CD4-positive, alpha-beta memory T cell (primary cell): ENCODE results near the gene IFITM2. TPM values are rescaled to one million over a fixed set of nuclear protein-coding genes. Genes with fewer than 3 reads are reported as not detected.
"Not testable (repeated sequence)": the region's sequence is repeated elsewhere in the genome, so short reads cannot be mapped to it uniquely, and the experiment has no call there.

Source experiments
- CTCF ChIA-PET: fragments of 350-600 bp; sonication (Branson Sonifier 250); formaldehyde crosslinking; loops from one replicate; lab custom pipeline; 2021; ENCODE audit warnings: inconsistent platforms; ENCODE audit not compliant: partially characterized antibody; lab: Charles Lee
- POLR2A ChIA-PET: fragments of 350-600 bp; sonication (Branson Sonifier 250); formaldehyde crosslinking; loops from one replicate; lab custom pipeline; 2021; ENCODE audit not compliant: partially characterized antibody; lab: Charles Lee
- DNase-seq, 5 donors: peaks; one replicate each; pipeline versions ENCODE4 v3.0.0 to v3.0.0-alpha.2; 2020 to 2022; ENCODE audit warnings: mixed read lengths in 1 of 5
- H3K27ac ChIP-seq: one replicate; pipeline ENCODE4 v1.7.0; 2013; ENCODE audit warnings: low read depth, low read length
- H3K27me3 ChIP-seq: 2 replicates; pipeline ENCODE4 v1.7.0; 2013; ENCODE audit warnings: mild to moderate bottlenecking, low read length, moderate library complexity; ENCODE audit not compliant: insufficient read depth
- H3K36me3 ChIP-seq: 2 replicates; pipeline ENCODE4 v1.7.0; 2013; ENCODE audit warnings: mild to moderate bottlenecking, low read length, moderate library complexity; ENCODE audit not compliant: insufficient read depth
- H3K4me1 ChIP-seq: 2 replicates; pipeline ENCODE4 v1.7.0; 2013; ENCODE audit warnings: mild to moderate bottlenecking, low read length, moderate library complexity; ENCODE audit not compliant: insufficient read depth
- H3K4me3 ChIP-seq, 2 donors: one replicate each; pipeline ENCODE4 v1.7.0; 2013; ENCODE audit warnings: low read length in 2 of 2, mild to moderate bottlenecking in 1 of 2
- H3K9me3 ChIP-seq, 2 donors: one replicate each; pipeline ENCODE4 v1.7.0; 2013; ENCODE audit warnings: low read length in 2 of 2, control low read depth in 1 of 2; ENCODE audit not compliant: control insufficient read depth in 1 of 2
- H3K27ac Mint-ChIP-seq, 7 donors: one replicate each; pipeline ENCODE4 v1.8.0; 2020 to 2021; ENCODE audit warnings: mixed read lengths in 7 of 7, mild to moderate bottlenecking in 6 of 7, inconsistent platforms in 3 of 7, moderate library complexity in 3 of 7
- H3K27me3 Mint-ChIP-seq, 2 donors: one replicate each; pipeline ENCODE4 v1.8.0; 2020 to 2021; ENCODE audit warnings: mixed read lengths in 2 of 2
- H3K36me3 Mint-ChIP-seq, 2 donors: one replicate each; pipeline ENCODE4 v1.8.0; 2020 to 2021; ENCODE audit warnings: mixed read lengths in 2 of 2, inconsistent platforms in 1 of 2, mild to moderate bottlenecking in 1 of 2
- H3K4me1 Mint-ChIP-seq, 4 donors: one replicate each; pipeline ENCODE4 v1.8.0; 2020 to 2021; ENCODE audit warnings: mixed read lengths in 4 of 4, mild to moderate bottlenecking in 1 of 4
- H3K4me3 Mint-ChIP-seq, 8 donors: one replicate each; pipeline ENCODE4 v1.8.0; 2020 to 2021; ENCODE audit warnings: mixed read lengths in 8 of 8, mild to moderate bottlenecking in 7 of 8, moderate library complexity in 6 of 8, inconsistent platforms in 3 of 8
- H3K9me3 Mint-ChIP-seq, 8 donors: one replicate each; pipeline ENCODE4 v1.8.0; 2020 to 2021; ENCODE audit warnings: mixed read lengths in 8 of 8, mild to moderate bottlenecking in 5 of 8, inconsistent platforms in 3 of 8, moderate library complexity in 1 of 8
- intact Hi-C: fragments of 100-400 bp; cut with micrococcal nuclease; formaldehyde crosslinking; loops from one replicate; pipeline ENCODE4 v1.15.1; 2023
- polyA plus RNA-seq, 2 donors: library from polyadenylated mRNA; unstranded; fragments of 300-500 nt; fragmentation: Illumina TruSeq; gene quantifications; one replicate each; pipeline ENCODE4 v1.2.3, GENCODE V29; 2021
- total RNA-seq, 2 experiments: library from RNA; stranded (reverse); gene quantifications; one replicate each; pipeline ENCODE4 v1.2.3, GENCODE V29; 2021

IFITM2 gene
- total and polyA plus RNA-seq, 4 experiments from 2014 or later: 202 to 3,716 (median 1,347) TPM

- H3K27me3 Mint-ChIP-seq, H3K9me3 Mint-ChIP-seq, H3K36me3 ChIP-seq, H3K9me3 ChIP-seq, H3K27me3 ChIP-seq: not testable (repeated sequence)
- Histone ChIP-seq H3K4me3 (peak overlapping the region; percentile 55 to 71), H3K27ac (peak overlapping the region; percentile 79), H3K4me1 (peaks cover 55% of the 10 kb centered on the region)
- ChIA-PET CTCF (interaction anchor here (0.7 to 2.1 kb wide), 8 partner anchors 7 to 141 kb away, joined by 3 to 17 read pairs (median 6); partner anchors contain the start of gene NLRP6), POLR2A (interaction anchor here (1.0 to 2.6 kb wide), 18 partner anchors 7 to 197 kb away, joined by 3 to 26 read pairs (median 6); partner anchors contain the start of genes BET1L, NLRP6, PGGHG and PSMD13)
- Mint-ChIP-seq H3K36me3 (peaks cover 20 to 39% of the 10 kb centered on the region in 2 donors), H3K27ac (peak overlapping the region; percentile 89 to 98 (median 97)), H3K4me1 (peaks cover 28 to 69% (median 45%) of the 10 kb centered on the region in 4 donors), H3K4me3 (peak overlapping the region; percentile 93 to 96 (median 93))
- peak in 1 of 5 donors; percentile 19 for DNase-seq
- intact Hi-C loops: loop anchor here (2.0 to 5.0 kb wide), 3 partner anchors 21 to 207 kb away; partner anchors contain the start of gene PGGHG
Observed at GRCh38 chr11:309979-310572, 2.5 kb downstream of the IFITM2 start.

DNA sequence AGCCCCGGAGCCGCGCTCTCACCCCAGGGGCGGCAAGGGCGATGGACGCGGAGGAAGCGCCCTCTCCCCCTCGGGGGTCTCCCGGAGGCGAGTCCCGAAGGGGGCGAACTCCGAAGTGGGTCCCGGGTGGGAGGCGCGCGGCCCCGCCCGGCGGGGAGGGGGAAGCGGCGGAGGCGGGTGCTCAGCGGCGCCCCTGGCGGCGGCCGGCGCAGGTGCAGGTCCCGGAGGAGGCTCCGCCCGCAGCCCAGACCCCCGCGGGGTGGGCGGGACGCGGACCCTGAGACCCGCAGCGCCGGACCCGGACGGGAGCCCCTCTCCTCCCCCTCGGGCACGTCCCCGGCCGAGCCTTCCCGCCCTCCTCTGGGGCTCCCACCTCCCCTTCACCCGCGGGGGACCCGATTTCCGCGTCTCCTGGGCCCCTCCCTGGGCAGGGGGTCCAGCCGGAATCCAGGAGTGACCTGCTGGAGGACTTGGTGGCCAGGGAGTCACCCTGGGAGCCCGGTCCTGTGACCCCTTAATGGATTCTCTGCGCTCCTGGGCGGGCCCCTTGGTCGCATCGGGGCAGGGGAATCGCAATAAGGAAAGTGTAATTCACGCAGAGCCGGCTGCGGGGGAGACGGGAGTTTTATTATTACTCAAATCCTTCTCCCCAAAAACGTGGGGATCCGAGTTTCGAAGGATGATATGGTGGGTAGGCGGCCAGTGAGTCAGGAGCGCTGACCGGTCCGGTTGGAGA is 3.6 kb downstream of the IFITM2 start:
- Mint-ChIP-seq H3K4me1 (peaks cover 23 to 58% (median 36%) of the 10 kb centered on the region in 4 donors), H3K4me3 (peak overlapping the region; percentile 92 to 99 (median 98)), H3K36me3 (peaks cover 23 to 41% of the 10 kb centered on the region in 2 donors), H3K27ac (peak overlapping the region; percentile 94 to 100 (median 98))
- intact Hi-C loops, H3K9me3 ChIP-seq, H3K27me3 Mint-ChIP-seq, H3K9me3 Mint-ChIP-seq, H3K27me3 ChIP-seq, H3K36me3 ChIP-seq: not testable (repeated sequence)
- ChIA-PET POLR2A (interaction anchor here (0.8 to 7.2 kb wide), 10 partner anchors 11 to 104 kb away, joined by 3 to 66 read pairs (median 6); partner anchors contain the start of genes BET1L and RIC8A), CTCF (interaction anchor here (0.9 to 2.7 kb wide), 5 partner anchors 16 to 61 kb away, joined by 3 to 19 read pairs (median 4); no protein-coding TSS in a partner anchor)
- peak overlapping the region in 1 of 2 donors; percentile 91 for H3K4me3 ChIP-seq
- H3K4me1 ChIP-seq: peaks cover 44% of the 10 kb centered on the region
- H3K27ac ChIP-seq: peak overlapping the region; percentile 76
- peak in 1 of 5 donors; percentile 23 for DNase-seq

DNA sequence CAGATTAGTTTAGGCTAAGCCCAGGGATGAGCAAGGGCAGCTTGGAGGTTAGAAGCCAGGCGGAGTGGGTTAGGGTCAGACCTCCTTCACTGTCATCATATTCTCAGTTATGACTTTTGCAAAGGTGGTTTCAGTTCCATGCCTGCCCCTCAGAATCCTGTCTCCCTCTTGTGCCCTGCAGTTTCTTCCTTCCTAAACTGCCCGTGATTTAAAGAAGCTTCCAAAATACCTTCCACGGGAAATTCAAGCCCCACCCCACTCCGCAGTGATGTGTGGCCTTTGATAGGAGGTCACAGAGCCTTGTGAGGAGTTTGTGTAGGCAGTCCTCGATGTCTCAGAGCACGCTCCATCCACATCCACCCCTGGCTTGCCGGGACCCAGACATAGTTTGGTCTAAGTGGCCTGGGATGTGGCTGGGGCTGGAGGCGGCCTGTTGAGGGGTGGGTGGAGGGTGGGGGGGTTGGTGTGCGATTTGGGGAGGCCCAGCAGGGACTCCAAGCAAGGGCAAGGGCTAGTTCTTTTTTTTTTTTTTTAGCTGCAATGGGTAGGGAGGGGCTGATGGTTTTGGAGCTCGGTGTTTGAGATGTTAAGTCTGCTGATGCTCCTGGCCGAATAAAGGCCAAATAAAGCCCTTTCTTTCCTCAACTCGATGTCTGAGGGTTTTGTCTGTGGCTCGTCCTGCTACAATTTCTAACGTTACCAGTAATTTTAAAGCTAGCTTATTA is 4.6 kb downstream of the IFITM2 start:
- Mint-ChIP-seq H3K36me3 (peaks cover 31 to 50% of the 10 kb centered on the region in 2 donors), H3K27ac (peak overlapping the region; percentile 94 to 100 (median 98)), H3K9me3 (peaks cover 0 to 7% (median 0%) of the 10 kb centered on the region in 8 donors), H3K4me1 (peaks cover 28 to 63% (median 37%) of the 10 kb centered on the region in 4 donors), H3K4me3 (peak overlapping the region; percentile 92 to 99 (median 98)), H3K27me3 (no peaks in the 10 kb centered on the region)
- Histone ChIP-seq H3K4me3 (peak overlapping the region; percentile 59 to 91), H3K4me1 (peaks cover 38% of the 10 kb centered on the region), H3K27ac (peak overlapping the region; percentile 76), H3K9me3 (no peaks in the 10 kb centered on the region), H3K36me3 (peaks cover 8% of the 10 kb centered on the region), H3K27me3 (no peaks in the 10 kb centered on the region)
- POLR2A ChIA-PET: interaction anchor here (0.6 to 7.2 kb wide), 15 partner anchors 10 to 105 kb away, joined by 3 to 66 read pairs (median 4); partner anchors contain the start of genes BET1L, IFITM5 and RIC8A
- intact Hi-C loops: loop anchor here (2.0 kb wide), 1 partner anchor 31 kb away; no protein-coding TSS in a partner anchor
- CTCF ChIA-PET: interaction anchor here (0.7 to 2.7 kb wide), 9 partner anchors 15 to 136 kb away, joined by 3 to 19 read pairs (median 4); no protein-coding TSS in a partner anchor
- peak in 1 of 5 donors; percentile 16 for DNase-seq

DNA sequence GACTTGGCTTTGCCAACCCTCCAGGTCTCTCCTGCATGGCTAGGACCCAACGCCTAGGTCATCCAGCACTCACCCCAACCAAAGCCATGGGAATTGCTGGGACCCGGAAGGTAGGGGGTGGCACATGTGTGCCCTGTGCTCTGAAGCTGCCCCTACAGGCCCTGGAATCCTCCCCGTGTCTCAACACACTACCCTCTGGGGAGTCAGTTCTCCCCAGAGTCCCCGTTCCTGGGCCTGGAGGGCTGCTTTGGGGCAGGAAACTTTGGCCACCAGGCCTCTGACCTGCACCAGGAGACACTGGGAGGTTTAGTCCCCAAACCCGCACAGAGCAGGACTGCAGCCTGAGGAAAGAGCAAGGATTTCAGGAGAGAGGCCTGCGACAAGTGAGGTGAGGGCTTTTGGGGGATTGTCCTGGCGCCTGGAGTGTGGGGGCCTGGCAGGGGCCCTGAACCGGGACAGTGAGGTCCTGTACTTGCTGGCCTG is 5.7 kb downstream of the IFITM2 start:
- H3K36me3 Mint-ChIP-seq: peaks cover 34 to 50% of the 10 kb centered on the region in 2 donors
- H3K27me3 Mint-ChIP-seq: no peaks in the 10 kb centered on the region
- H3K27me3 ChIP-seq: no peaks in the 10 kb centered on the region
- H3K36me3 ChIP-seq: peaks cover 8% of the 10 kb centered on the region
- H3K4me3 Mint-ChIP-seq: peak overlapping the region; percentile 92 to 99 (median 98)
- POLR2A ChIA-PET: interaction anchor here (1.0 to 7.2 kb wide), 8 partner anchors 14 to 107 kb away, joined by 3 to 66 read pairs (median 8); partner anchors contain the start of genes BET1L, IFITM5 and RIC8A
- H3K9me3 ChIP-seq: no peaks in the 10 kb centered on the region
- H3K9me3 Mint-ChIP-seq: peaks cover 0 to 7% (median 0%) of the 10 kb centered on the region in 8 donors
- intact Hi-C loops: loop anchor here (2.0 kb wide), 1 partner anchor 33 kb away; no protein-coding TSS in a partner anchor
- H3K4me1 ChIP-seq: peaks cover 37% of the 10 kb centered on the region
- peak overlapping the region; percentile 59 to 91 for H3K4me3 ChIP-seq
- peak overlapping the region; percentile 76 for H3K27ac ChIP-seq
- peak overlapping the region; percentile 94 to 100 (median 98) for H3K27ac Mint-ChIP-seq
- H3K4me1 Mint-ChIP-seq: peaks cover 29 to 61% (median 37%) of the 10 kb centered on the region in 4 donors
- CTCF ChIA-PET: interaction anchor here (0.9 to 2.7 kb wide), 5 partner anchors 17 to 135 kb away, joined by 4 to 19 read pairs (median 8); no protein-coding TSS in a partner anchor
- no peak for DNase-seq

DNA sequence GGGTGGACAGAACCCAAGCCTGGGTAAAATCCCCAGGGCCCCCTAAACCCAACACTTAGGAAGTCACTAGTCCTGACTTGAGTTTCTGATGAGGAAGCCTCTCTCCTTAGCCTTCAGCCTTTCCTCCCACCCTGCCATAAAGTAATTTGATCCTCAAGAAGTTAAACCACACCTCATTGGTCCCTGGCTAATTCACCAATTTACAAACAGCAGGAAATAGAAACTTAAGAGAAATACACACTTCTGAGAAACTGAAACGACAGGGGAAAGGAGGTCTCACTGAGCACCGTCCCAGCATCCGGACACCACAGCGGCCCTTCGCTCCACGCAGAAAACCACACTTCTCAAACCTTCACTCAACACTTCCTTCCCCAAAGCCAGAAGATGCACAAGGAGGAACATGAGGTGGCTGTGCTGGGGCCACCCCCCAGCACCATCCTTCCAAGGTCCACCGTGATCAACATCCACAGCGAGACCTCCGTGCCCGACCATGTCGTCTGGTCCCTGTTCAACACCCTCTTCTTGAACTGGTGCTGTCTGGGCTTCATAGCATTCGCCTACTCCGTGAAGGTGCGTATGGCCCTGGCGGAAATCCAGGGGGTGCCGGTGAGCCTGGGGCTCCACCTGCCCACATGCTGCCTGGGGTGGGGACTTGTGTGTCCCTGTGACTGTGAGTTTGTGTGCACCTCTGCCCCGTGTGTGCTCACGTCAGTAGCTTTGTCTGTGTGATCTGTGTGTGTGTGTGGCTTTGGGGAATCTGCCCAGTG is 6.4 kb downstream of the IFITM2 start, which contains the start of gene IFITM1:
TSS of gene IFITM1 (plus strand) at position 254 of the 767 bp plus-strand sequence. CDS start at position 385, 131 bp downstream.
- Histone ChIP-seq H3K9me3 (no peaks in the 10 kb centered on the region), H3K4me3 (peak within 1 kb of the TSS; percentile 59 to 91), H3K36me3 (peaks cover 8% of the 10 kb centered on the region), H3K4me1 (peaks cover 37% of the 10 kb centered on the region), H3K27ac (peak within 1 kb of the TSS; percentile 76), H3K27me3 (no peaks in the 10 kb centered on the region)
- Mint-ChIP-seq H3K4me3 (peak within 1 kb of the TSS; percentile 92 to 99 (median 98)), H3K9me3 (peaks cover 0 to 7% (median 0%) of the 10 kb centered on the region in 8 donors), H3K27me3 (no peaks in the 10 kb centered on the region), H3K27ac (peak within 1 kb of the TSS; percentile 94 to 100 (median 98)), H3K36me3 (peaks cover 34 to 47% of the 10 kb centered on the region in 2 donors), H3K4me1 (peaks cover 29 to 56% (median 35%) of the 10 kb centered on the region in 4 donors)
- ChIA-PET POLR2A (interaction anchor here (1.4 to 7.2 kb wide), 16 partner anchors 12 to 107 kb away, joined by 3 to 66 read pairs (median 18); partner anchors contain the start of genes BET1L, IFITM5, PGGHG and RIC8A), CTCF (interaction anchor here (0.6 to 4.0 kb wide), 4 partner anchors 8 to 63 kb away, joined by 3 to 46 read pairs (median 26); no protein-coding TSS in a partner anchor)
- peak; percentile 72 to 85 (median 79) for DNase-seq
- intact Hi-C loops: loop anchor here (1.0 to 2.0 kb wide), 5 partner anchors 33 to 107 kb away; partner anchors contain the start of genes BET1L and RIC8A
